Adipocyte (in vitro differentiated cells): ENCODE data around the gene CEP89.

Experiments
- DNase-seq: peaks from one replicate; pipeline ENCODE4 v3.0.0-alpha.2; 2015; ENCODE audit warnings: low read depth
- H3K27me3 ChIP-seq: replicated peaks from 2 replicates; pipeline ENCODE4 v1.7.0; 2013; ENCODE audit warnings: mild to moderate bottlenecking, low read length, moderate library complexity; ENCODE audit not compliant: control insufficient read depth, insufficient read depth
- H3K36me3 ChIP-seq: 2 replicates; pipeline ENCODE4 v1.7.0; 2013; ENCODE audit warnings: low read length, mild to moderate bottlenecking, moderate library complexity; ENCODE audit not compliant: control insufficient read depth, insufficient read depth, severe bottlenecking
- H3K4me1 ChIP-seq: 2 replicates; pipeline ENCODE4 v1.7.0; 2013; ENCODE audit warnings: mild to moderate bottlenecking, low read length, moderate library complexity; ENCODE audit not compliant: control insufficient read depth, insufficient read depth
- H3K4me3 ChIP-seq: 2 replicates; pipeline ENCODE4 v1.7.0; 2013; ENCODE audit warnings: mild to moderate bottlenecking, low read length, moderate library complexity
- H3K9ac ChIP-seq: 2 replicates; pipeline ENCODE4 v1.7.0; 2013; ENCODE audit warnings: mild to moderate bottlenecking, low read length, moderate library complexity
- H3K9me3 ChIP-seq: 2 replicates; pipeline ENCODE4 v1.7.0; 2013; ENCODE audit warnings: mild to moderate bottlenecking, low read length, moderate library complexity; ENCODE audit not compliant: control insufficient read depth

CEP89 gene

GRCh38 chr19:32877323-32877912, 94.3 kb downstream of the CEP89 start:
- Histone ChIP-seq H3K9ac (no peak overlapping the region), H3K4me1 (no peaks in the 10 kb centered on the region), H3K27me3 (no peaks in the 10 kb centered on the region), H3K4me3 (no peak overlapping the region), H3K36me3 (peaks cover 5% of the 10 kb centered on the region), H3K9me3 (no peaks in the 10 kb centered on the region)
- no peak for DNase-seq

DNA sequence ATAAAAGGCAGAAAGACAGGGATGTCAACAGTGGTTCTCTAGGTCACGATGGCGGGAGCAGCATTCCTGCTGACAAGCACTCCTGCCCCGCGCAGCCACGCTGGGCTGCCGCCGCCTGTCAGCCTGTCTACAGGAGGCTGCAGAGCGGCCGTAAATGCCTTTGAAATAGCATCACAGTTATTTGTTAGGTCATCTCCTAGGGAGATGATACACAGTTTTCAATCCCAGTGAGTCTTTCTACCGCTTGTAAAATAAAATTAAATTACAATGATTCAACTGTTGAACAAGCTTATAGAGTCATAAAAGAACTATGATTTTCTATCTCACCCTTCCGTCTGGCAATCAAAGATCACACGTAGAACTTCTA, 94.9 kb downstream of the CEP89 start:
- Histone ChIP-seq H3K27me3 (no peaks in the 10 kb centered on the region), H3K4me1 (no peaks in the 10 kb centered on the region), H3K9me3 (no peaks in the 10 kb centered on the region), H3K36me3 (peaks cover 5% of the 10 kb centered on the region), H3K9ac (no peak overlapping the region), H3K4me3 (no peak overlapping the region)
- no peak for DNase-seq

- Histone ChIP-seq H3K9me3 (no peaks in the 10 kb centered on the region), H3K27me3 (no peaks in the 10 kb centered on the region), H3K4me1 (no peaks in the 10 kb centered on the region), H3K36me3 (peaks cover 5% of the 10 kb centered on the region), H3K9ac (no peak overlapping the region), H3K4me3 (no peak overlapping the region)
- DNase-seq, result no peak
Measured at GRCh38 chr19:32876236-32876918, 95.4 kb downstream of the CEP89 start.

DNA sequence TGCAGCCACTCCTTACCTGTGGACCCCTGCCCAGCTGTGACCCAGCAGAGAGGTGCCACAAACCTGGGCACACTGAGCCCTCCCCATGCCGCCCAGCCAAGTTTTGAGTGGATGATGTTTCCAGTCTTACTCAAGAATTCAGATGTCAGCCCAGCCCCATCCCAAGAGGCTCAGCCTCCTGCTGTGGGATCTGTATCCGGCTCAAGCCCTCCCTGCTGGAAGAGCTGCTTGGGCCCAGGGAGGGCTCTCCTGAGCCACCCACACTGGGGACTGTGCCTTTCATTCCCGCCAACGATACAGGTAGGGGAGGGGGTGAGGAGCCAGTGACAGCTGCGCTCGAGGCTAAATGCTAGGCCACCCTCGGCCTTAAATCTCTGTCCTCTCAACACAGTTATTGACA, 96.3 kb downstream of the CEP89 start:
- H3K9me3 ChIP-seq, result no peaks in the 10 kb centered on the region
- no peak for DNase-seq
- peaks cover 5% of the 10 kb centered on the region for H3K36me3 ChIP-seq
- no peaks in the 10 kb centered on the region for H3K4me1 ChIP-seq
- H3K27me3 ChIP-seq, result no peaks in the 10 kb centered on the region
- H3K9ac ChIP-seq, result no peak overlapping the region
- H3K4me3 ChIP-seq, result no peak overlapping the region

DNA sequence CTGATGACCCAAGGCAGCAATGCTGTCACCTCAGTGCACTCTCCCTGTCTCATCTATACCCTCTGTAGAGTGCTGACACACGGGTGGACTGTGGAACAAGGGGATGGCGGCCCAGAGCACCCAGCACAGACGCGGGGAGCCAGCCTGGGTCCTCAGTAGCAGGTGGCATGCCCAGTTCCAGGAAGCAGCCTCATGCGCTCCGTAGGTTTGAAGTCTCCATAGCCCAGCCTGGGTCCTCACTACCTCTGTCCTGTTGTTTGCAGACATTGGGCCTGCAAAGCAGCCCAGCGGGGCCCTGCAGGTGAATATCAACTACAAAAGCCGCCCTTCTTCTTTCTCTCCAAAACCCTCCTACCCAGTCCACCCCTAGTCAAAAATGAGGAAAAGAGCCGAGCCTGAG, 97.2 kb downstream of the CEP89 start:
- no peak overlapping the region for H3K4me3 ChIP-seq
- H3K27me3 ChIP-seq, result no peaks in the 10 kb centered on the region
- H3K9ac ChIP-seq, result no peak overlapping the region
- H3K36me3 ChIP-seq, result peaks cover 5% of the 10 kb centered on the region
- no peaks in the 10 kb centered on the region for H3K4me1 ChIP-seq
- DNase-seq, result no peak
- no peaks in the 10 kb centered on the region for H3K9me3 ChIP-seq

DNA sequence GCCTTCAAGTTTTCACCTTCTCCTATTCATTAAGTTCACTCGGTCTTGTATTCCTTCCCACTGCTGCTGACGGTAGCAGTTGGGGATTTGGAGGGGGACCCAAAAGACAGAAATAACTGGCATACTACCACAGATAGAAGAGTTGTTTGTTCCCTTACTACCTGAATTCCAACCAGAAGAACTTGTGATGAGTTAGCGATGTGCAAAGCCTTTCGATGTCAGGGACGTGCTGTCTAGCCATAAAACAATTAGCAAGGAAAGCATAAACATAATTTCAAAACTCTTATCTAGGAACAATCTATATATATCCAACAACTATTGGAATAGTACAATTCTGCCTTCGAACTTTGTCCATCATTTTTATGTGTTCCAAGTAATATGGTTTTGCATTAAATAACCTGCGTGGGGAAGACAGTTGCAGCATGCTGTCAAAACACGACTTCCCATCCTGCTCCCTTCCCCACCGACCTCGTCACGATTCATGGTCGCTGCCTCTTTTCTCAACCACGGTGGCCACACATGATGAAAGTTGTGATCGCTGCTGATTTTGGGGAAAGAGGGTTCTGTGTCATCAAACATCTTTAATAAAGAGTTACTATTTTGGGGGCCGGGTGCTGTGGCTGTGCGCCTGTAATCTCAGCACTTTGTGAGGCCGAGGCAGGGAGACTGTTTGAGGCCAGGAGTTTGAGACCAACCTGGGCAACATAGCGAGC, 98.4 kb downstream of the CEP89 start:
- no peak for DNase-seq

DNA sequence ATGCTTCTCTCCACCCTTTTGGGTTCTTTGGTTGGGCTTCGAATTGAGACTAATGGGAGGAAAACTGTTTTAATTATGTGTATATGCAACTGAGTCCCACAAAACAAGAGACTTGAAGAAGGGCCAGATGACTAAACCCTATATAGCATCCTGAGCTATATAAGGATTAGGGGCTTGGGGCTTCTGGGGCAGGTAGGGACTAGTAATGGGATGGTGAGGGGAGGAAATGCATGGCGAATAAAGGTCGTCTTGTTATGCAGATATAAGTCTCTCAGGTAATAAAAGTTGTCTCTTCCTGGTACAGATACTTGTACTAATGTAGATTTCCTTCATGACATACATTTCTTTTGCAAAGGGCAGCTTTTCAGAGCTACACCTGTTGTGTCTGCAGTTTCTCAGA, 99.4 kb downstream of the CEP89 start:
- no peaks in the 10 kb centered on the region for H3K4me1 ChIP-seq

More for the DNA sequence above, 98.4 kb downstream of the CEP89 start:
- no peak overlapping the region for H3K9ac ChIP-seq
- peaks cover 2% of the 10 kb centered on the region for H3K36me3 ChIP-seq
- H3K4me1 ChIP-seq, result no peaks in the 10 kb centered on the region
- H3K4me3 ChIP-seq, result no peak overlapping the region
- H3K27me3 ChIP-seq, result no peaks in the 10 kb centered on the region
- no peaks in the 10 kb centered on the region for H3K9me3 ChIP-seq

DNA sequence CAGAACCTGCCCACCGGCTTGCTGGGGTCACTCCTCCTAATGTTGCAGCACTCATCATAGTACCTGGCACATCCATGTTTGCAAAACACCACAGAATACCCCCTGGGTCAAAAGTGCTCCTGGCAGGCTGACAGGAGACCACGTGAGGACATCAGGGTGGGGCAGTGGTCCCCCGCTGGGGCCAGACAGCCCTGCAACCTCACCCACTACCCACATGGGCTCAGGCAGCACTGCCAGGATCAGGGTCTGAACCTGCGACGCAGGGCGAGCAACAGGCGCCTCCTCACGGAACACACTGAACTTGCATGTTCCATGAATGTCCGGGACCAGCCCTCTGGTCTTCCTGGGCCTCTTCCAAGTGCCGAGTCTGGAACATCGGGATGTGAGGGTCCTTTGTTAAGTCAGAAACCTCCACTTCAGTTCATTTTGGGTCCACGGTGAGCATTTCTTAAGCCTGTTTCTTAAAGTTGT, 100.7 kb downstream of the CEP89 start:
- H3K9me3 ChIP-seq, result no peaks in the 10 kb centered on the region
- H3K36me3 ChIP-seq, result no peaks in the 10 kb centered on the region
- no peak for DNase-seq
- peaks cover 4% of the 10 kb centered on the region for H3K27me3 ChIP-seq
- no peaks in the 10 kb centered on the region for H3K4me1 ChIP-seq
- no peak overlapping the region for H3K9ac ChIP-seq
- no peak overlapping the region for H3K4me3 ChIP-seq

More for the DNA sequence above, 99.4 kb downstream of the CEP89 start:
- Histone ChIP-seq H3K27me3 (no peaks in the 10 kb centered on the region), H3K36me3 (no peaks in the 10 kb centered on the region), H3K9ac (no peak overlapping the region), H3K4me3 (no peak overlapping the region), H3K9me3 (no peaks in the 10 kb centered on the region)
- no peak for DNase-seq

DNA sequence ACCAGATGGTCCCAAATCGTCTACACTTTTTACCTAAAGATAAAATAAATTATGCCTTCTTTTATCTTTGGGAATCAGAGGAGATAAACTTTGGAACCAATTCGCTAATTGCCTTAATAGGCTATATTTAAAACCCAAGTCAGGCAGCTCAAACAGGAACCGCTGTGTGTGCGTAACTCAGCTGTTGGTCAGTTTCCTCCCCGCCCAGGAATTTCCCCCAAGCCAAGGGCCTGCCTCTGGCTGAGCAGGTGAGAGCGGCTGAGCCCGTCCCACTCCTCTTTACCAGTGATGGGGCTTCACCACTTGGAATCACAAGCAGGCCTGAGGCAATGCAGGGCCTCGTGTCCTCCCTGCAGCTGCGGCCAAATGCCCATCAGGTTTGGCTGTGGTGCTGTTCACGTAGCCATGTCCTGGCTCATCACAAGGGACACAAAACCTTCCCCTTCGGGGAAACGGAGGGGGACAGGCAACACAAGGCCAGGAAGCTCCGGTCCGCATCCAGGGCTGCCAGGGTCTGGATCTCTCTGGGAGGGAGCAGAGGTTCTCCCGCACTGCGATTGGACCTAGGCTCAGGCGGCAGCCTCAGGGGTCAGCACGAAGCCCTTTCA, 101.7 kb downstream of the CEP89 start:
- H3K4me3 ChIP-seq, result no peak overlapping the region
- H3K27me3 ChIP-seq, result peaks cover 9% of the 10 kb centered on the region
- DNase-seq, result no peak
- no peaks in the 10 kb centered on the region for H3K9me3 ChIP-seq
- no peaks in the 10 kb centered on the region for H3K4me1 ChIP-seq
- H3K36me3 ChIP-seq, result no peaks in the 10 kb centered on the region
- H3K9ac ChIP-seq, result no peak overlapping the region

- Histone ChIP-seq H3K36me3 (no peaks in the 10 kb centered on the region), H3K9ac (no peak within 1 kb of the TSS), H3K27me3 (peaks cover 9% of the 10 kb centered on the region), H3K4me1 (no peaks in the 10 kb centered on the region), H3K9me3 (no peaks in the 10 kb centered on the region), H3K4me3 (no peak within 1 kb of the TSS)
- DNase-seq, result no peak
Measured at GRCh38 chr19:32869369-32869965, 102.3 kb downstream of the CEP89 start, which contains the start of gene SLC7A9. SLC7A9 (minus strand) TSS chr19:32869767; CDS start chr19:32868534, 1,233 bp downstream.
